Kidney capillary endothelial cell (primary cell): ENCODE measurements around the gene RHO.

Source experiments
- DNase-seq: peaks from one replicate; pipeline ENCODE4 v3.0.0-alpha.2; 2018; ENCODE audit warnings: low spot score

RHO gene

DNA sequence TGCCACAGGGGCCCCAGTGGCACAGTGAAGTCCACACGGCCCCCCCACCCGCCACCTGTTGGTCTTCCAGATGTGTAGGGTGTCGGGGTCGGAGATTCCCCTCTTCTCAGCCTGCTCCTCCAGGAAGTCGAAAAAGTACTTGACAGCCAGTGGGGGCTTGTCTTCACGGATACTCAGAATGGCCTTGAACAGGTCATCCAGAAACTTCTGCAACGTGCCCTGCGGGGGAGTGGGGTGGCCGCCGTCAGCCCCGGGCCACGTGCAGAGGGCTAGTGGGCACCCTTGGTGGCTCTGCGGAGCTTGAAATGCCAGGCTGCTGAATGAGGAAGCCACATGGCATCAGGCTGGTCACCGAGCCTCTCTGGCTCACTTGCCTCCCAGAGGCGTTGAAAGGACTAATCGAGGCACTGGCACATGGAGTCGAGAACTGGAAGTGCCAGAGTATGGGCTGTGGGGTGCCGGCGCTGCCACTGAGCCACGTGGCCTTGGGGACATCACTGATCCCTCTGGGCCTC is 31.2 kb downstream of the RHO start:
- no peak for DNase-seq

DNA sequence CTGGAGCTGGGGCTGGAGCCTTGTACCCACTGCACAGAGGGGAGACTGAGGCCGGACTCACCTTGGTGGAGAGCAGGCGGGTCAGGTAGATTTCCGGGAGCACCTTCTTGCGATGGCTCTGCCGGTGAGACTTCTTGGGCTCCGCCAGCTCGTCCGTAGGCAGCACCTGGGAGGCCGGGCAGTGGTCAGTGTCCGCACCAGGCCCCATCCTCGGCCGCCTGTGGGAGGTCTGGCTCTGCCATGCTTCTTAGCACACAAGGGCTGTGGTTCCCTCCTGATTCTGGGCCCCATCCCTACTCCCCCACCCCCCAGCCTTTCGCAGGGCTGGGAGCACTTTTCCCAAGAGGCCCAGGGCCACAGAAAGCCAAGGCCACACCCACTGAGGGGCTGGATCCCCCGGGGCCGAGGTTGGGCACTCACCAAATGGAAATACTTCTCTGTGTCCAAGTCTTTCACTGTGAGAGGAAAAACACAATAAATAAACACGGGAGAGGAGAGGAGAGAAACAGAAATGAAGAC is 31.9 kb downstream of the RHO start:
- DNase-seq: no peak

- DNase-seq: peak; percentile 45
Observed at GRCh38 chr3:129560911-129561594, 32.6 kb downstream of the RHO start.

- DNase-seq: no peak
Observed at GRCh38 chr3:129561619-129562248, 33.3 kb downstream of the RHO start.

GRCh38 chr3:129562803-129563202 is 34.4 kb downstream of the RHO start:
- no peak for DNase-seq

- DNase-seq: no peak
Observed at GRCh38 chr3:129563332-129563731, 34.9 kb downstream of the RHO start.

DNA sequence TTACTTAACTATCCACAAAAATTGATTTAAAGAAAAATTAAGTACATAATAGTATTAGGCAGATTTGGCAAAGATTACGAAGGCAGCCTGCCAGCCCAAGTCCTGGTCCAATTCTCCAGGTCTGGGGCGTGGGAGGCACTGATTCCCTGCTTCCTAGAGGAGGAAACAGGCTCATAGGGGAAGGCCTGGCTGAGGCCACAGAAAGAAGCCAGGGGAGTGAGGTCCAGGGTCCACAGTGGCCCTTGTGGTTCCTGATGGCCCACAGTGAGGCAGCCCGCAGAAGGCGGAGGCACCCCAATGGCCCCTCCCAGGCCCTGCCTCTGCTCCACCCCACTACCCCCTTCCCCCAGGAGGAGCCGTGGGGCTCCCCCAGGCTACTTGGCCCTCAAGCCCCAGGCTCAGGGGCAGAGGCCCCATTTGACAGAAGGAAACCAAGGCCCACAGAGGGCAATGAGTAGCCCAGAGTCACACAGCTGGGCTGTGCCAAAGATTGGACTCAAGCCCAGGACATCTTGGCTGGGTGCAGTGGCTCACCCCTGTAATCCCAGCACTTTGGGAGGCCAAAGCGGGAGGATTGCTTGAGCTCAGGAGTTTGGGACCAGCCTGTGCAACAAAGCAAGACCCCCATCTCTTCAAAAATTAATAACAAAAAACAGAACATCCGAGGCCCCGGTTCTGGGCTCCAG is 35.6 kb downstream of the RHO start:
- no peak for DNase-seq

DNA sequence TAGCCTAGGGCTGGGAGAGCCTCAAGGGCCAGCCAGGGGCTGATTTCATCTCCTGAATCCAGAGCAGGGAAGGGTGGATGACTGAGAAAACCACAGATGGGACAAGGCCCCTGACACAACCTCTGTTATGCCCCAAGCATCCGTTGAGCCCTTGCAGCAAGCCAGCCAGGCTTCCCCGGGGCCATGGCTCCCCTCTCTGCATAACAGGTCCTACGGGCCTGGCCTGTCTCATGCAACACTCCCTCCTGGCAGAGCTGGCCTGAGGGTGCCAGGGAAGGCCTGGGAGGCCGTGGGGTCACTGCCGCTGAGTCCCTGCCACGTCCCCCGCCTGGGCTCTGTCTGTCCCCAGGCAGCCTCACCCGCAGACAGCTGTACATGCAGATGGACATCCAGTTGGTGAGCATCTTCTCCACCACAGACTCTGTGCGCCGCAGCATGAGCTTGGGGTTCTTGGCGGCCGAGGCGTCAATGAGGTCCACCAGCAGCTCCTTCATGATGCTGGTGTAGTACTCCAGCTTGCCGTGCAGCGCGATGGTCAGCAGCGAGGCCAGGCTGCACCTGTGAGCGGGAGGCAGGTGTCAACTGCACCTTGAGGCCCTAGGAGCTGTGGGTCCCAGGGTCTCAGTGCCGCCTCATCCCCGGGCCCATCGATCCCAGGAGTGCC is 36.7 kb downstream of the RHO start:
- no peak for DNase-seq

DNA sequence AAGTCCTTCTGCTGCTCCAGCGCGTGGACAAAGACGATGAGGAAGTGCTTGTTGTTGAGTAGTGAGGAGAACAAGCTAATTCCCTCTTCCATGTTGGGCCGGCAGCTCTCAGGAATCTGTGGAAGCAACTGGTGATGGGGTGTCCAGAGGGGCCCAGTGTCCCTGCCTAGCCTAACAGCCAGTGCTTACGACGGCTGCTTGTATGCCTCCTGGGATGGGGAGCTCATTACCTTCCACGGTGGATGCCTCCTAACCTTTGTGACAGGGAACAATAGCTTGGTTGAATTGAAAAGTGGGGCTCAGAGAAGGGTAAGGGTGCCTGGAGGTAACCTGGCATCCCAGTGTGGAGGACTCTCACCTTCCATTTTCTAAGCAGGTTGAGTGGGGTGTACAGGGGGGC is 37.5 kb downstream of the RHO start:
- DNase-seq: no peak

- no peak for DNase-seq
Observed at GRCh38 chr3:129567176-129567705, 38.8 kb downstream of the RHO start.

DNA sequence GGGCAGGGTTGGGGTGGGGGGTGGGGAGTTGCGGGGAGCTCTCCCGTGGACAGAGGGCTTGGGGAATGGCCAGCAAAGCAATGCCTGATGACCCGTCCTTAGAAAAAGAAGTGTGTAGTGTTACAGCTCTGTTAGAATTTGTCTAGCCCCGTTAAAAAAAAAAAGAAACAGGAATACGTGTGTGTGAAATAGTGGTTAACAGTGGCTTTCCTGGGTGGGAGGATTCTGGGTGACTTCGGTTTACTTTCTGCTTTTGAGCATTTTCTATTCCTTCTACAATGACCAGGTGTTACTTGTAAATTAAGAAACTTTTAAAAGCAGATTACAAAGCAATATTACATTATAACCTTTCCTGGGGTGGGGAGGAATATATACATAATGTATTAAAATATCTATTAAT is 39.5 kb downstream of the RHO start:
- DNase-seq: no peak

DNA sequence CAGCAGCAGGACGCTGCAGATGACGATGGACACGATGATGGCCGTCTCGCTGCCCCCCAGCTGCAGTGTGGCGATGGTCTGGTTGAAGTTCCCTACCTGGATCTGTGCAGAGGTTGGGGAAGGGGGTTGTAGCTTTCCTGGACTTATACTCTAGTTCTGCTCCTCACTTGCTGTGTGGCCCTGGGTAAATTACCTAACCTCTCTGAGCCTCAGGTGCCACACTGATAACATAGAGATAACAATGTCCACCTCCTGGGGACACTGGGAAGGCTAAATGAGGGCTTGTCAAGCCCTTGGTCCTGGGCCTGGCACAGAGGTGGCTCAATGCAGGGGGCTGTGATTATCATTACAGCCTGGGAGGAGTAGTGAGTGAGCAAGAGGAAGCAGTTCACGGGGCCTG is 41.4 kb downstream of the RHO start:
- no peak for DNase-seq

DNA sequence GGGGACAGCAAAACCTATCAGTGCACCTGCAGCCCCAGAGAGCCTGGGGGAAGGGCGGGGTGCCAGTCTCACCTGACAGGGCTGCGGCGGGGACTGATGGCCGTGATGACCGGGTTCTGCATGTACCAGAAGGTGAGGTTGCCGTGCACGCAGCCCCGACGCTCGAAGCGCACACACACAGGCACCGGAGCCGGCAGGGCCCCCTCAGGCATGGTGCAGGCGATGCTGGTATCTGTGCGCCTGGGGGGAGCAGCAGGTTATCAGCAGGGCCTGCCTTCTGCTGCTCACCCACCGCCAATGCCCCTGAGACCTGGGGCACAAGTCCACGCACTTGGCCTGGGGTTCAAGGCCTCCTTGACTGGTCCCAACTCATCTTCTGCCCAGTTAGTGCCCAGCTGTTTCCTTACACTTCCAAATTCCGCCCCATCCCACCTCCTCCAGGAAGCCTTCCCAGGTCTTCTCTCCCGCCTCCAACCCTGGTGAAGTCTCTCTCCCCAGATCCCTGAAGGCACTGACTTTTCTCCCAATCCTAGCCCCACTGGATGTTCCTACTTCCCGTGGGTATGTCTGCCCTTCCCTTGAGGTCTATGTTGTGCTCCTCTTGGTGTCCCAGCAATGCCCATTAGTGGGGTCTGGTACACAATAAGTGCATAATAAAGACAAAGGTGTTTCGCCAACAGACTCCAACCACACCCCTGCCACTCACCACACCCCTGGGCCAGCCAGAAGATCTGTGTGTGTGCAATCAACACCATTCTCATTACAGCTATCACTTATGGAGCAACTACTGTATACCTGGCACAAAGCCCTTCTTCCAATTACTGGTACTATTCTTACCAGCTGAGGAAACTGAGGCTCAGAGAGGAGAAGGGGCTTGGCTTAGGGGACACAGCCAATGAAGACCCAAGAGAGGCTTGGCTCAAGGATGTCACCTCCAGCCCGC is 43.4 kb downstream of the RHO start:
- no peak for DNase-seq

DNA sequence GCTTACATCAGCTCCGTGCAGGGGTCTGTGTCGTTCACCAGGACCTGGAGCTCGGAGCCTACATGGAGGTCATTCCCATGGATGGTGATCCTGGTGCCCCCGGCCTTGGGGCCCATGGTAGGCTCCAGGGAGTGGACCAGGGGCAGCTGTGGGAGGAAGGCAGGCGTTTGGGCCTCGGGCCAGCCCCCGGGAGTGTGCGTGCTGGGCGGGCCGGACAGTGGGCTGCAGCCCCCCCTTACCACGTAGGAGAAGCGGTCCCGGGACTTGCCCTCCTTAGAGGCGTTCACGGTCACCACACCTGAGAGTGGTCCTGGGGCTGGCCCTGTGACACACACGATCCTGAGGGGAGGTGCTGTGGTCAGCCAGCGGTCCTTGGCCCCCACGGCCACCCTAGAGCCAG is 44.2 kb downstream of the RHO start:
- DNase-seq: no peak

- no peak for DNase-seq
Observed at GRCh38 chr3:129573493-129573892, 45.1 kb downstream of the RHO start.

- no peak for DNase-seq
Observed at GRCh38 chr3:129574206-129574605, 45.8 kb downstream of the RHO start.

GRCh38 chr3:129575233-129575996 is 47.0 kb downstream of the RHO start:
- no peak for DNase-seq

- no peak for DNase-seq
Observed at GRCh38 chr3:129575997-129576384, 47.6 kb downstream of the RHO start.

DNA sequence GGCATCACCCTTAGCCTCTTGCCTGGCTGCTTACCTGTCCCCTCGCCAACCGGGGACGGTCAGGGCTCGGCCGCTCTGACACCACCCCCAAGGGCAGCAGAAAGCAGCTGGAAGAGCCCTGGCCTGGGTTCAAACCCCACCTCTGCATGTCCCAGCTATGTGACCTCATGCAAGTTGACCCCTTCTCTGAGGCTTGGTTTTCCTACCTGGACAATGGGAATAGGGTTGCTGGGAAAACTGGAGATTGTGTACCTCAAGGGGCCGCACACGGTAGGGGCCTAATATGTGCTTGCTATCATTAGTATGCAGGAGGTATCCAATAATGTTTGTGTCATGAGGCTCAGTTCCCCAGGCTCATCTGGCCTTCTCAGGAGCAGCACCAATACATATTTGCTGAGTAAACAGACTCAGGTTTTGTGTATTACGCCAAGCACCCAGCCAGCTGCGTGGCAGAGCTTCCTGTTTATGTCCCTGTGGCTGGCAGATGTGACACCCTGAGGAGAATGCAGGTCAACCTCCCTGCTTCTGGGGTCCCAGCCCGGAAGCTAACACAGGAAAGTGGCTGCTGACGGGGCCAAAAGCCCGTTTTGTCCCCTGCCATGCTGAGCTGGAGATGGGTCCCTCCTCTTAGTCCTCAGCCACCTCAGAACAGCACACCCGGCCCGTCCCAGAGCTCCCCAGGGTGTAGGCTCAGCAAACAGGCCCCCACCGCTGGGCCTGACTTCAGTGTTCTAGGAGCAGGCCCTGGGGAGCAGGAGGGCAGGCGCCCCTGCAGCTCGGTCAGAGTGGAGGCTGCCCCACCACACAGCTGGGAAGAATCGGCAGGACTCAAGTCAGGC is 48.3 kb downstream of the RHO start:
- peak; percentile 44 for DNase-seq
